ENCODE data around the gene GAPVD1. TPM values are rescaled to one million over a fixed set of nuclear protein-coding genes. Genes with fewer than 3 reads are reported as not detected.

GAPVD1 gene
- total RNA-seq, 1 experiment from 2014 or later: 33.3 TPM

GRCh38 chr9:125376261-125377226 lies 114.9 kb downstream of the GAPVD1 start:
- peaks cover 16% of the 10 kb centered on the region for H3K4me1 Mint-ChIP-seq
- ATAC-seq (no peak), DNase-seq (ENCODE audit: low spot score) (no peak)
- H3K27me3 Mint-ChIP-seq (ENCODE audit: low read depth): peaks cover 4% of the 10 kb centered on the region; the same call in 1 of the 2 replicates
- ChIA-PET POLR2A (no interaction called here), CTCF (interaction anchor here (0.6 to 2.8 kb wide), 4 partner anchors 31 to 420 kb away, joined by 3 to 13 read pairs (median 5); no protein-coding TSS in a partner anchor)
- no peak overlapping the region for H3K4me3 Mint-ChIP-seq
- no peaks in the 10 kb centered on the region for H3K9me3 Mint-ChIP-seq
- TF ChIP-seq, protein P1, sequence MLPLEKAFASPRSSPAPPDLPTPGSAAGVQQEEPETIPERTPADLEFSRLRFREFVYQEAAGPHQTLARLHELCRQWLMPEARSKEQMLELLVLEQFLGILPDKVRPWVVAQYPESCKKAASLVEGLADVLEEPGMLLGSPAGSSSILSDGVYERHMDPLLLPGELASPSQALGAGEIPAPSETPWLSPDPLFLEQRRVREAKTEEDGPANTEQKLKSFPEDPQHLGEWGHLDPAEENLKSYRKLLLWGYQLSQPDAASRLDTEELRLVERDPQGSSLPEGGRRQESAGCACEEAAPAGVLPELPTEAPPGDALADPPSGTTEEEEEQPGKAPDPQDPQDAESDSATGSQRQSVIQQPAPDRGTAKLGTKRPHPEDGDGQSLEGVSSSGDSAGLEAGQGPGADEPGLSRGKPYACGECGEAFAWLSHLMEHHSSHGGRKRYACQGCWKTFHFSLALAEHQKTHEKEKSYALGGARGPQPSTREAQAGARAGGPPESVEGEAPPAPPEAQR (CRISPR knock-in tag; IDR thresholded peaks at IDR 0.05): no peak
- TF ChIP-seq NFE2L1 (CRISPR knock-in tag; IDR thresholded peaks at IDR 0.05) (no peak), ZNF219 (CRISPR knock-in tag; IDR thresholded peaks at IDR 0.05; ENCODE audit: borderline replicate concordance) (no peak), JUN (CRISPR knock-in tag; IDR thresholded peaks at IDR 0.05) (no peak), ELF4 (CRISPR knock-in tag; IDR thresholded peaks at IDR 0.05; ENCODE audit: low read depth) (no peak), ZNF232 (CRISPR knock-in tag; IDR thresholded peaks at IDR 0.05) (no peak), PRRX2 (CRISPR knock-in tag; IDR thresholded peaks at IDR 0.05) (no peak), MAX (CRISPR knock-in tag; IDR thresholded peaks at IDR 0.05) (no peak)
- TF ChIP-seq, protein P2, sequence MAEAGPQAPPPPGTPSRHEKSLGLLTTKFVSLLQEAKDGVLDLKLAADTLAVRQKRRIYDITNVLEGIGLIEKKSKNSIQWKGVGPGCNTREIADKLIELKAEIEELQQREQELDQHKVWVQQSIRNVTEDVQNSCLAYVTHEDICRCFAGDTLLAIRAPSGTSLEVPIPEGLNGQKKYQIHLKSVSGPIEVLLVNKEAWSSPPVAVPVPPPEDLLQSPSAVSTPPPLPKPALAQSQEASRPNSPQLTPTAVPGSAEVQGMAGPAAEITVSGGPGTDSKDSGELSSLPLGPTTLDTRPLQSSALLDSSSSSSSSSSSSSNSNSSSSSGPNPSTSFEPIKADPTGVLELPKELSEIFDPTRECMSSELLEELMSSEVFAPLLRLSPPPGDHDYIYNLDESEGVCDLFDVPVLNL (CRISPR knock-in tag; IDR thresholded peaks at IDR 0.05; ENCODE audit: borderline replicate concordance, low read depth): no peak
- TF ChIP-seq, protein P3, sequence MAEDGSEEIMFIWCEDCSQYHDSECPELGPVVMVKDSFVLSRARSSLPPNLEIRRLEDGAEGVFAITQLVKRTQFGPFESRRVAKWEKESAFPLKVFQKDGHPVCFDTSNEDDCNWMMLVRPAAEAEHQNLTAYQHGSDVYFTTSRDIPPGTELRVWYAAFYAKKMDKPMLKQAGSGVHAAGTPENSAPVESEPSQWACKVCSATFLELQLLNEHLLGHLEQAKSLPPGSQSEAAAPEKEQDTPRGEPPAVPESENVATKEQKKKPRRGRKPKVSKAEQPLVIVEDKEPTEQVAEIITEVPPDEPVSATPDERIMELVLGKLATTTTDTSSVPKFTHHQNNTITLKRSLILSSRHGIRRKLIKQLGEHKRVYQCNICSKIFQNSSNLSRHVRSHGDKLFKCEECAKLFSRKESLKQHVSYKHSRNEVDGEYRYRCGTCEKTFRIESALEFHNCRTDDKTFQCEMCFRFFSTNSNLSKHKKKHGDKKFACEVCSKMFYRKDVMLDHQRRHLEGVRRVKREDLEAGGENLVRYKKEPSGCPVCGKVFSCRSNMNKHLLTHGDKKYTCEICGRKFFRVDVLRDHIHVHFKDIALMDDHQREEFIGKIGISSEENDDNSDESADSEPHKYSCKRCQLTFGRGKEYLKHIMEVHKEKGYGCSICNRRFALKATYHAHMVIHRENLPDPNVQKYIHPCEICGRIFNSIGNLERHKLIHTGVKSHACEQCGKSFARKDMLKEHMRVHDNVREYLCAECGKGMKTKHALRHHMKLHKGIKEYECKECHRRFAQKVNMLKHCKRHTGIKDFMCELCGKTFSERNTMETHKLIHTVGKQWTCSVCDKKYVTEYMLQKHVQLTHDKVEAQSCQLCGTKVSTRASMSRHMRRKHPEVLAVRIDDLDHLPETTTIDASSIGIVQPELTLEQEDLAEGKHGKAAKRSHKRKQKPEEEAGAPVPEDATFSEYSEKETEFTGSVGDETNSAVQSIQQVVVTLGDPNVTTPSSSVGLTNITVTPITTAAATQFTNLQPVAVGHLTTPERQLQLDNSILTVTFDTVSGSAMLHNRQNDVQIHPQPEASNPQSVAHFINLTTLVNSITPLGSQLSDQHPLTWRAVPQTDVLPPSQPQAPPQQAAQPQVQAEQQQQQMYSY (CRISPR knock-in tag; IDR thresholded peaks at IDR 0.05): no peak
- no peaks in the 10 kb centered on the region for H3K36me3 Mint-ChIP-seq
- no peak overlapping the region for H3K27ac Mint-ChIP-seq

GRCh38 chr9:125377584-125378250 lies 116.1 kb downstream of the GAPVD1 start:
- TF ChIP-seq OVOL2 (CRISPR knock-in tag; IDR thresholded peaks at IDR 0.05; ENCODE audit: borderline replicate concordance) (no peak), ZNF416 (CRISPR knock-in tag; IDR thresholded peaks at IDR 0.05) (no peak), KAT7 (CRISPR knock-in tag; IDR thresholded peaks at IDR 0.05; ENCODE audit: borderline replicate concordance) (no peak), TCF7 (CRISPR knock-in tag; IDR thresholded peaks at IDR 0.05; ENCODE audit: low read depth) (no peak), MYBL2 (CRISPR knock-in tag; IDR thresholded peaks at IDR 0.05) (no peak), FOXP4 (CRISPR knock-in tag; IDR thresholded peaks at IDR 0.05) (no peak), ELF4 (CRISPR knock-in tag; IDR thresholded peaks at IDR 0.05; ENCODE audit: low read depth) (no peak), GRHL2 (CRISPR knock-in tag; IDR thresholded peaks at IDR 0.05; ENCODE audit: insufficient replicate concordance, severe bottlenecking) (no peak), ESRRA (CRISPR knock-in tag; IDR thresholded peaks at IDR 0.05; ENCODE audit: borderline replicate concordance) (no peak), CDX4 (CRISPR knock-in tag; IDR thresholded peaks at IDR 0.05; ENCODE audit: borderline replicate concordance) (no peak), ZNF263 (CRISPR knock-in tag; IDR thresholded peaks at IDR 0.05; ENCODE audit: low read depth) (no peak), FOXP1 (CRISPR knock-in tag; IDR thresholded peaks at IDR 0.05; ENCODE audit: borderline replicate concordance) (no peak), FOXJ3 (CRISPR knock-in tag; IDR thresholded peaks at IDR 0.05; ENCODE audit: borderline replicate concordance) (no peak), ZNF317 (CRISPR knock-in tag; IDR thresholded peaks at IDR 0.05; ENCODE audit: borderline replicate concordance, low read depth) (no peak)
- Mint-ChIP-seq H3K4me1 (peaks cover 16% of the 10 kb centered on the region), H3K27me3 (ENCODE audit: low read depth) (peaks cover 4% of the 10 kb centered on the region; the same call in 1 of the 2 replicates), H3K9me3 (no peaks in the 10 kb centered on the region), H3K27ac (no peak overlapping the region), H3K4me3 (no peak overlapping the region), H3K36me3 (no peaks in the 10 kb centered on the region)
- DNase-seq (ENCODE audit: low spot score): no peak
- no peak for ATAC-seq
- CTCF ChIA-PET: interaction anchor here (0.5 to 2.8 kb wide), 3 partner anchors 30 to 308 kb away, joined by 3 to 13 read pairs (median 6); no protein-coding TSS in a partner anchor
- POLR2A ChIA-PET: no interaction called here
